ENCODE data around the gene SLC2A9.

- no peak for TF ChIP-seq POLR2AphosphoS5 (IDR thresholded peaks at IDR 0.05)
- TF ChIP-seq CTCF (IDR thresholded peaks at IDR 0.05): no peak
- no peak for TF ChIP-seq EP300 (IDR thresholded peaks at IDR 0.05)
- no peak for TF ChIP-seq POLR2A (IDR thresholded peaks at IDR 0.05)
These were observed 126.5 kb downstream of the SLC2A9 start for GRCh38 chr4:9894644-9895332.

Data from stomach (tissue), 4 donors.